ENCODE results near the gene PLPPR1. TPM values are rescaled to one million over a fixed set of nuclear protein-coding genes. Genes with fewer than 3 reads are reported as not detected.

PLPPR1 gene
- total RNA-seq, 1 donor from 2014 or later, result 5.0 TPM

DNA sequence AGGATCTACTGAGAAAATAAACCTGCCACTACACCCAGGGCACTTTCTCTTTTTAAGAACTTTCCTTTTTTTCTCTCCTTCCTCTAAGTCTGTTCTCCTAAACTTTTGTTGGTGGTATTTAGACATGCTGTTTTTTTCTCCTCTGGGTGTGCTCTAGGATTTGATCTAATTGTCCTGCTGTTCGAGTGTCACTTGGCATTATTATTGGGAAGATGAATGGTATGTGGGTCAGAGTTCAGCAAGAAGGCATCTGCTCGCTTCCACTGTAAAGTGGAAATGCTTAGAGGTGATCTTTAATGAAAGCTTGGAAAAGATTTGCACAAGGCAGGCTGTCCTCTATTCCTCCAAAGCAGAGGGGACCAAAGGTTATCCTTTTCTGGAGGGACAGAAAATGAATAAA lies 1.3 kb upstream of the PLPPR1 start:
- no peak overlapping the region for H3K4me3 ChIP-seq
- intact Hi-C loops (cut with DNase I), result no loop called here
- ATAC-seq, result no peak

DNA sequence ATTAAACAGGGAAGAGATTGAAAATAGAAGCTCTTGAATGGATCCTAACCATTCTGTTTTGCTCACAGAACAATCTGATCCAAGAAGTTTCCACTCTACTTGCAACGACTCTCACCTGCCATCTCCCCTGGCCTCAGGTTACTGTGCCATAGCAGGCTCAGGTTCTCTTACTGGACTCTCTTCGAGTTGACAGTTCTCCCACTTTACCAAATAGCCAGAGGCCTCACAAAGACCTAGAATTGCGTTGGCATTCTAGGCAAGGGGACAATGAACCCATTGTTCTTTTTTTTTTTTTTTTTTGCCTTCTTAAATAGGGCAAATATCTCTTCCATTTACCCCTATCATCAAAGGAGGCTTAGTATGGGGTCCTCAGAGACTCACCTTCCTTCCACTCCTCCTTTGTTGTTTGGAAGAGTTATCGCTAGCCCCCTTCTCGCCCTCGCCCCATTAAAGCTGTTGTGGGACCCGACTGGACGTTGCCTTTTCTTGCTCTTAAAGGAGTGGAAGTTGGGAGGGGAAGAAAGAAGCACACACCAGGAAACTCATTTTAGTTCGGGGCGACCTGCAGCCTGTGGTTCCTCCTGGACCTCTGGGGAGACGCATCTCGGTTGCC lies 688 bp upstream of the PLPPR1 start:
- Histone ChIP-seq H3K4me3 (peak overlapping the region; percentile 45), H3K4me1 (no peaks in the 10 kb centered on the region), H3K9me3 (no peaks in the 10 kb centered on the region), H3K27me3 (peaks cover 22% of the 10 kb centered on the region), H3K36me3 (no peaks in the 10 kb centered on the region), H3K27ac (no peak overlapping the region)
- ATAC-seq (no peak), DNase-seq (no peak)
- TF ChIP-seq, protein P1, sequence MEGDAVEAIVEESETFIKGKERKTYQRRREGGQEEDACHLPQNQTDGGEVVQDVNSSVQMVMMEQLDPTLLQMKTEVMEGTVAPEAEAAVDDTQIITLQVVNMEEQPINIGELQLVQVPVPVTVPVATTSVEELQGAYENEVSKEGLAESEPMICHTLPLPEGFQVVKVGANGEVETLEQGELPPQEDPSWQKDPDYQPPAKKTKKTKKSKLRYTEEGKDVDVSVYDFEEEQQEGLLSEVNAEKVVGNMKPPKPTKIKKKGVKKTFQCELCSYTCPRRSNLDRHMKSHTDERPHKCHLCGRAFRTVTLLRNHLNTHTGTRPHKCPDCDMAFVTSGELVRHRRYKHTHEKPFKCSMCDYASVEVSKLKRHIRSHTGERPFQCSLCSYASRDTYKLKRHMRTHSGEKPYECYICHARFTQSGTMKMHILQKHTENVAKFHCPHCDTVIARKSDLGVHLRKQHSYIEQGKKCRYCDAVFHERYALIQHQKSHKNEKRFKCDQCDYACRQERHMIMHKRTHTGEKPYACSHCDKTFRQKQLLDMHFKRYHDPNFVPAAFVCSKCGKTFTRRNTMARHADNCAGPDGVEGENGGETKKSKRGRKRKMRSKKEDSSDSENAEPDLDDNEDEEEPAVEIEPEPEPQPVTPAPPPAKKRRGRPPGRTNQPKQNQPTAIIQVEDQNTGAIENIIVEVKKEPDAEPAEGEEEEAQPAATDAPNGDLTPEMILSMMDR (IDR thresholded peaks at IDR 0.05), result no peak
- intact Hi-C loops (cut with DNase I), result no loop called here

More for the DNA sequence above, 1.3 kb upstream of the PLPPR1 start:
- TF ChIP-seq, protein P1 (IDR thresholded peaks at IDR 0.05), result no peak
- DNase-seq, result no peak
- Histone ChIP-seq H3K27me3 (peaks cover 22% of the 10 kb centered on the region), H3K4me1 (no peaks in the 10 kb centered on the region), H3K9me3 (no peaks in the 10 kb centered on the region), H3K27ac (no peak overlapping the region), H3K36me3 (no peaks in the 10 kb centered on the region)

DNA sequence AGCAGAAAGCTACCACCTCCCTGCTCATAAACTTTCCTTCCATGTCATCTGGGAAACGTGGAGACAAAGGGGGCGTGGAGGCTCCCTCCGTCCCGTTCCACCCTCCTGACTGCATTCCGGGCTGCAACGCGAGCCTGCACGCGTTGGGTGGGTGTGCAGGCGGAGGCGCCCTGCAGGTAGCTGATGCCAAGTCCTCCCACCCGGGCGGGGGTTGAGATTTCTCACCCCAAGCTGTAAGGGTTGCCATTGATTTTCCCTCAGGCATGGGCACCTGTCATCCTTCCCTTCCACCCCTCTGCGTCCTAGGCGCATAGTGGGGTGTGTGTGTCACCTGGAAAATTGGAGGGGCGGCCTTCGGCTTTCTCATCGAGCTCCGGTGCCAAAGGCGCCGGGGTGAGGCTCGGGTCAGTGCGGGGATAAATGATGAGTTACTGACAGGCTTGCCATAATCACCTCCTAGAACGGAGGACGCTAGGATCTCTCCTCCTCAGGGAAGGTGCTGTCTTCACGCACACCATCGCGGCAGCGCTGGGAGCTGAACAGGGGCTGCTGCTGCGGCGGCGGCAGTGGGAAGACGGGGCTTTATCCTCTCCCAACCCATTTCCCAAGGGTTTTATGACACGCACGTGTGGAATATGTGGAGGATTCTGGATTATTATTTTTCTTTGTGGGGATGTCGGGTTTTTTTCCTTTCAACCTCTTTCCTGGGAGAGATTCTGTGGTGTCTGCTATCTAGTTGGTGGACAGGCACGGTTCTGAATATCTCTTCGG lies 973 bp downstream of the PLPPR1 start:
- Histone ChIP-seq H3K9me3 (no peaks in the 10 kb centered on the region), H3K4me3 (peak overlapping the region; percentile 45), H3K36me3 (no peaks in the 10 kb centered on the region), H3K4me1 (no peaks in the 10 kb centered on the region), H3K27me3 (peaks cover 22% of the 10 kb centered on the region), H3K27ac (no peak overlapping the region)
- TF ChIP-seq, protein P1 (IDR thresholded peaks at IDR 0.05), result no peak
- ATAC-seq (no peak), DNase-seq (no peak)
- intact Hi-C loops (cut with DNase I), result no loop called here

DNA sequence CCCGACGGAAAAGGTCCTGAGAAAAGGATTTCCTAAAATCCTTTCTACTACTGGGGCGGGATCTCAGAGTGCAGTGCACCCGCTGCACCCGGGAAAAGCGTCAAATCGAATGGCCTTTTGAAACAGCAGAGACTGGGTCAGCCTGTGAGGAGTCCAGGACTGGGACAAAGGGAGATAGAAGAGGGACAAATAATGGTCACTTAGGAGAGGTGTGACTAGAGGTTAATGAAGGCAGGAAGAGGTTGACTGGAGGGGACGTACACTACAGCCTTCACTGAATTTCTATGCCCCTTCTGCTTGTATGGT lies 1.5 kb downstream of the PLPPR1 start:
- TF ChIP-seq, protein P1 (IDR thresholded peaks at IDR 0.05), result no peak
- intact Hi-C loops (cut with DNase I), result no loop called here
- Histone ChIP-seq H3K4me3 (peak overlapping the region; percentile 45), H3K36me3 (no peaks in the 10 kb centered on the region), H3K9me3 (no peaks in the 10 kb centered on the region), H3K4me1 (no peaks in the 10 kb centered on the region), H3K27ac (no peak overlapping the region), H3K27me3 (peaks cover 22% of the 10 kb centered on the region)
- ATAC-seq, result no peak
- no peak for DNase-seq

DNA sequence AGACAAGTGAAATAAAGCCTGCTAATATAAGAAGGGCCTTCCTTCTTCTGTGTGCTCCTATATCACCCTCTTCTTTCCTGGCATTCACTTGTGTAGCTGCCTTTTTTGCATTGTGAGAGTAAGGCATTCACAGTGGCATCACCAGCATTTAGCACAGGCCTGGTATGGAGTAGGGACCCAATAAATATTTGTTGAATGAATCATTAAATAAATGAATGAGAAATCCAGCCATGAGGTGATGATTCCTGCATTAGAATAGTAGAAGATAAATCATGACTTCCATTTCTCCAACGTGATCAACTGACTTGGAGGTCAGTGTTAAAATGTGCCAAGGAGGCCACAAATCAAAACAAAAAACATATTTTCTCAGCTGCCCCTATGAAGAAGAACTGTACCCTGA lies 3.9 kb downstream of the PLPPR1 start:
- Histone ChIP-seq H3K4me1 (no peaks in the 10 kb centered on the region), H3K36me3 (no peaks in the 10 kb centered on the region), H3K27me3 (peaks cover 18% of the 10 kb centered on the region), H3K4me3 (no peak overlapping the region), H3K27ac (no peak overlapping the region), H3K9me3 (no peaks in the 10 kb centered on the region)
- intact Hi-C loops (cut with DNase I), result no loop called here
- ATAC-seq, result no peak
- TF ChIP-seq, protein P1 (IDR thresholded peaks at IDR 0.05), result no peak
- DNase-seq, result no peak

Measured in upper lobe of right lung (tissue), 1 donor.